Measurements from ENCODE around the gene FFAR1.

Gene FFAR1

DNA sequence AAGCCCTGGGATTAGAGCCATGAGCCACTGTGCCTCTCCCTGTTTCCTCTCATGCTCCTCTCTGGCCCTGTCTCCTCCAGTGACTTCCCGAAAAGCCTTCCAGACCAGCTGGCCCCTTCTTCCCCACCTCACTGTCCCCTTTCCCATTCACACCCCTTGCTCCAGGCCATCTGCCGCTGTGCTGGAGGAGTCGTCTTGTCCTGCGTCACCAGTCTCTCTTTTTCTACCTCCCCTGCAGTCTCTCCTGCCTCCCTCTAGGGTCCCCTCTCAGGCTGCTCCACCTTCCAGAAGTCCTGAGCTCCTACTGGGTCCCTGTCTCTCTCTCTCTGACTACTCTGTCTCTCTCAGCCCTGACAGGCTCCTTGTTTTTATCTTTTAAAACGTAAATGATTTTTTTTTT, 5.3 kb upstream of the FFAR1 start:
- no peak overlapping the region for H3K27ac Mint-ChIP-seq

GRCh38 chr19:35344511-35345031, 3.1 kb upstream of the FFAR1 start:
- Mint-ChIP-seq H3K27ac (no peak overlapping the region), H3K27me3 (ENCODE audit: low read depth) (peaks cover 18% of the 10 kb centered on the region), H3K36me3 (ENCODE audit: low read depth) (no peaks in the 10 kb centered on the region), H3K9me3 (no peaks in the 10 kb centered on the region), H3K4me1 (ENCODE audit: low read depth) (peaks cover 32% of the 10 kb centered on the region), H3K4me3 (no peak overlapping the region)

More for the DNA sequence above, 5.3 kb upstream of the FFAR1 start:
- H3K4me3 Mint-ChIP-seq = no peak overlapping the region
- no peaks in the 10 kb centered on the region for H3K9me3 Mint-ChIP-seq
- peaks cover 19% of the 10 kb centered on the region for H3K4me1 Mint-ChIP-seq (ENCODE audit: low read depth)
- no peaks in the 10 kb centered on the region for H3K36me3 Mint-ChIP-seq (ENCODE audit: low read depth)
- peaks cover 18% of the 10 kb centered on the region for H3K27me3 Mint-ChIP-seq (ENCODE audit: low read depth)

GRCh38 chr19:35345671-35346111, 2.0 kb upstream of the FFAR1 start:
- Mint-ChIP-seq H3K4me3 (no peak overlapping the region), H3K4me1 (ENCODE audit: low read depth) (peaks cover 34% of the 10 kb centered on the region), H3K9me3 (no peaks in the 10 kb centered on the region), H3K27ac (peak overlapping the region; percentile 53), H3K36me3 (ENCODE audit: low read depth) (no peaks in the 10 kb centered on the region), H3K27me3 (ENCODE audit: low read depth) (peaks cover 18% of the 10 kb centered on the region)

- no peaks in the 10 kb centered on the region for H3K36me3 Mint-ChIP-seq (ENCODE audit: low read depth)
- H3K4me3 Mint-ChIP-seq = peak overlapping the region; percentile 67
- peaks cover 18% of the 10 kb centered on the region for H3K27me3 Mint-ChIP-seq (ENCODE audit: low read depth)
- no peaks in the 10 kb centered on the region for H3K9me3 Mint-ChIP-seq
- peak overlapping the region; percentile 78 for H3K27ac Mint-ChIP-seq
- H3K4me1 Mint-ChIP-seq (ENCODE audit: low read depth) = peaks cover 34% of the 10 kb centered on the region
Observed at GRCh38 chr19:35346193-35347052, 1.3 kb upstream of the FFAR1 start.

DNA sequence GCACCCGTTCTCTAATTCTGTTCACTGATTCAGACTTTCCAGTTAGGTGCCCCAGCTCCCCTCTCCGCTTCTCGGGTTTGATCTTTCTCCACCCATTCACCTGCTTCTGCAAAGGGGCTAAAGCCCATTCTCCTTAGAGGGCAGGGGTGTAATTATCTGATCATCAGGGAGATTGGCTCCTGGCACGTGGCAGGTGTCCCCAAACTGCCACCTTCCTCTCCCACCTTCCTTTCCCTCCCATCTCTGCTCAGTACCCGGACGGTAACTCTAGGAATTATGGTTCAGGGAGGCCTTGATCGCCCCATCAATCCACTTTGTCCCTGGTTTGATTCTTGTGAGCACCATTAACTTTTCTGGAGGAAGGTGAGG, 212 bp downstream of the FFAR1 start:
- H3K27me3 Mint-ChIP-seq (ENCODE audit: low read depth) = peaks cover 13% of the 10 kb centered on the region
- H3K9me3 Mint-ChIP-seq = no peaks in the 10 kb centered on the region
- no peaks in the 10 kb centered on the region for H3K36me3 Mint-ChIP-seq (ENCODE audit: low read depth)
- peak overlapping the region; percentile 78 for H3K27ac Mint-ChIP-seq
- H3K4me1 Mint-ChIP-seq (ENCODE audit: low read depth) = peaks cover 38% of the 10 kb centered on the region
- peak overlapping the region; percentile 67 for H3K4me3 Mint-ChIP-seq

DNA sequence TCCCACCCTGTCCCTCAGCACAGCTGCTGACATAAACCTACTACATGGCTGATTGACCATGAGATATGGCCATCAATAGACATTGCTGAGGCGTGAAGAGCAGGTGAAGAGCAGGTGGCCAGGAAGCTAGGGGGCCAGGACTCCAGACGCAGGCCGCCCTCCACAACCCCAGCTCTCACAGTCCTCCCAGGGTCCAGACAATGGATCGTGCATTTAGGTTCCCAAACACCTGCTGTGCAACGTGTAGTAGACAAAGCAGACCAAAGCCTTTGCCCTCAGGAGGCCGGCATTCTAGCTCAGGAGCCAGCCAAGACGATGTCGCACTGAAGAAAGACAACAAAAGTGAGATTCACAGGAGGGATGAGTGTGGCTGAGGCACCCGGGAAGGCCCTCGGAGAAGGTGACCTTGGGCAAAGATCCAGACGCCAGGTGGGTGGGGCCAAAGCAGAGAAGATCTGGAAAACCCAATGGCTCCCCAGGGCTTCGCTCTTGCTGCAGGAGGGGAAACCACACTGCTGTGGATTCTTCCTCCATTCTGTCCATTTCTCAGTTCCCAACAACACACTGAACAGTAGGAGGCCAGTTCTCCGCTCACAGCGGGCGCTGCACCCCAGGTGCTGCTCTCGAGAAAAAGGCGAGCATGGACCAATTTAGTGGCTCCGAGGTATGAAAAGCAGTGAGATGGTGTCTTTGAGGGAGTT, 1.4 kb downstream of the FFAR1 start:
- H3K36me3 Mint-ChIP-seq (ENCODE audit: low read depth) = no peaks in the 10 kb centered on the region
- H3K27ac Mint-ChIP-seq = no peak overlapping the region
- H3K4me1 Mint-ChIP-seq (ENCODE audit: low read depth) = peaks cover 39% of the 10 kb centered on the region

DNA sequence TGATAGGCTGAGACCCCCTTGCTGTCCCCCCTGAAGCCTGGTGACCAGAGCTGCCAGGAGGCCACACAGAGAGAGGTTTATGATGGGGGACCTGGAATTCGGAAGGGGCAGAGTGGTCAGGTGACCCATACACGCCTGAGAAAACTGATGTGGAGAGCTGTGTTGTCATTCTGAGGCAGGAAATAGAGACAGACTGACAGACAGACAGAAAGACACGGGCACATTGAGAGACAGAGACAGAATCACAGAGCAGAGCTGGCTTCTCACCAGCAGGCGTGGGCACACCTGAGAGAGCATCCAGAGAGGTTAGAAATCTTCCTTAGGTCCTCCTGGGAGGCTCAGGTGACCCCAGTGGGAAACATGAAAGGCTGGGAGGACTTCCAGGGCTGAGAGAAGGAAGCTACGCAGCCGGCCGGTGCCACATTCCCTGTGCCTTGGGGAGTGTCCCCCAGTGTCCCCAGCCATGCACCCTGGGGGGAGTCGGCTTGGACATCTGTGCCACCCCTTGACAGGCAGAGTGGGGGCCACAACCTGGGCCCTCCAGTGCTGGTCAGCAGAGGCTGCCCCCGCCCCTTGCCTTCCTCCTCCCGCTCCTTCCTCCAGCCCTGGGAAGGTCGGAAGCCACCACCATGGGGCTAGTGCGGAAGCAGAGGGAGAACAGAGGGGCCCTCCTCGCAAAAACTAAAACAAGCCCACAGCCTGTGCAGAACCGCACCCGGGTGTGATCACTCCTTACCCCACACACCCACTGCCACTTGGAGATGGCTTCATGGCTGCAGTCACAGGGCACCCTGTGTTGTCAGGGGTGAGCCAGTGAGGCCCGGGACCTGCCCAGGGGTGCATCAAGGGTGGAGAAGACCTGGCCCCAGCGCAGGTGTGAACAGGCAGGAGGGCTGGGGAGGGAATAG, 2.2 kb downstream of the FFAR1 start:
- Mint-ChIP-seq H3K36me3 (ENCODE audit: low read depth) (no peaks in the 10 kb centered on the region), H3K27me3 (ENCODE audit: low read depth) (peaks cover 4% of the 10 kb centered on the region), H3K4me3 (no peak overlapping the region), H3K9me3 (no peaks in the 10 kb centered on the region), H3K4me1 (ENCODE audit: low read depth) (peaks cover 39% of the 10 kb centered on the region), H3K27ac (no peak overlapping the region)

More for the DNA sequence above, 1.4 kb downstream of the FFAR1 start:
- Mint-ChIP-seq H3K9me3 (no peaks in the 10 kb centered on the region), H3K27me3 (ENCODE audit: low read depth) (peaks cover 8% of the 10 kb centered on the region), H3K4me3 (no peak overlapping the region)

DNA sequence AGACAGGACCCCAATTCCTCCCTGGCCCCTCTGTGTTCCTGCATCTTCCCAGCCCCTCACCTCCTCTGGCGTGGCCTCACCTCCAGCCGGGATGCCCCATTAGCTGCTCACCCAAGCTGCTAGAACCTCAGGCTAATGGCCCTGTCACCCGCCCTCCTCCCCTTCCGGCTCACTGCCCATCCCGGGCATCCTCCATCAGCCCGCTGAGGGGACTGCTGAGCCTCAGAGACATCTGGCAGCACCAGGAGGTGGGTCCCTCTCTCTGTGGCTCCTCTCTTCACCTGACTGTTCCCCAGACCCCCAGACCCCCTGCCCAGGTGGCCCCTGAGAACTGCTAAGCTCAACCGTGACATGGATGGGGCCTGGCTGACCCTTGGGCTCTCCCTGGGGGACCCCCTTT, 2.9 kb downstream of the FFAR1 start:
- no peaks in the 10 kb centered on the region for H3K9me3 Mint-ChIP-seq
- no peak overlapping the region for H3K27ac Mint-ChIP-seq
- H3K27me3 Mint-ChIP-seq (ENCODE audit: low read depth) = peaks cover 3% of the 10 kb centered on the region
- H3K4me3 Mint-ChIP-seq = no peak overlapping the region
- H3K36me3 Mint-ChIP-seq (ENCODE audit: low read depth) = no peaks in the 10 kb centered on the region
- H3K4me1 Mint-ChIP-seq (ENCODE audit: low read depth) = peaks cover 38% of the 10 kb centered on the region

DNA sequence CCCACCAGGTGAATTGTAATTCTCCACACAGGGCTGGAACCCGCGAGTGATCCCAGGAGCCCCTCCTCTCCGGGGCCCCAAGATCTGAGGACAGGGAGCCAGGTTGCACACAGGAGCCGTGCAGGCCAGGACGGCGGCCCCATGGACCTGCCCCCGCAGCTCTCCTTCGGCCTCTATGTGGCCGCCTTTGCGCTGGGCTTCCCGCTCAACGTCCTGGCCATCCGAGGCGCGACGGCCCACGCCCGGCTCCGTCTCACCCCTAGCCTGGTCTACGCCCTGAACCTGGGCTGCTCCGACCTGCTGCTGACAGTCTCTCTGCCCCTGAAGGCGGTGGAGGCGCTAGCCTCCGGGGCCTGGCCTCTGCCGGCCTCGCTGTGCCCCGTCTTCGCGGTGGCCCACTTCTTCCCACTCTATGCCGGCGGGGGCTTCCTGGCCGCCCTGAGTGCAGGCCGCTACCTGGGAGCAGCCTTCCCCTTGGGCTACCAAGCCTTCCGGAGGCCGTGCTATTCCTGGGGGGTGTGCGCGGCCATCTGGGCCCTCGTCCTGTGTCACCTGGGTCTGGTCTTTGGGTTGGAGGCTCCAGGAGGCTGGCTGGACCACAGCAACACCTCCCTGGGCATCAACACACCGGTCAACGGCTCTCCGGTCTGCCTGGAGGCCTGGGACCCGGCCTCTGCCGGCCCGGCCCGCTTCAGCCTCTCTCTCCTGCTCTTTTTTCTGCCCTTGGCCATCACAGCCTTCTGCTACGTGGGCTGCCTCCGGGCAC, 3.9 kb downstream of the FFAR1 start:
- H3K36me3 Mint-ChIP-seq (ENCODE audit: low read depth) = no peaks in the 10 kb centered on the region
- H3K9me3 Mint-ChIP-seq = no peaks in the 10 kb centered on the region
- H3K27ac Mint-ChIP-seq = no peak overlapping the region
- H3K4me3 Mint-ChIP-seq = no peak overlapping the region
- peaks cover 30% of the 10 kb centered on the region for H3K4me1 Mint-ChIP-seq (ENCODE audit: low read depth)
- peaks cover 6% of the 10 kb centered on the region for H3K27me3 Mint-ChIP-seq (ENCODE audit: low read depth)

- Mint-ChIP-seq H3K27ac (no peak overlapping the region), H3K9me3 (no peaks in the 10 kb centered on the region), H3K4me1 (ENCODE audit: low read depth) (peaks cover 25% of the 10 kb centered on the region), H3K27me3 (ENCODE audit: low read depth) (peaks cover 6% of the 10 kb centered on the region), H3K36me3 (ENCODE audit: low read depth) (no peaks in the 10 kb centered on the region), H3K4me3 (no peak overlapping the region)
Observed at GRCh38 chr19:35352177-35352447, 4.4 kb downstream of the FFAR1 start.

- no peak overlapping the region for H3K4me3 Mint-ChIP-seq
- H3K9me3 Mint-ChIP-seq = no peaks in the 10 kb centered on the region
- peaks cover 21% of the 10 kb centered on the region for H3K4me1 Mint-ChIP-seq (ENCODE audit: low read depth)
- H3K27me3 Mint-ChIP-seq (ENCODE audit: low read depth) = peaks cover 6% of the 10 kb centered on the region
- no peak overlapping the region for H3K27ac Mint-ChIP-seq
- no peaks in the 10 kb centered on the region for H3K36me3 Mint-ChIP-seq (ENCODE audit: low read depth)
Observed at GRCh38 chr19:35352448-35353304, 5.0 kb downstream of the FFAR1 start.

DNA sequence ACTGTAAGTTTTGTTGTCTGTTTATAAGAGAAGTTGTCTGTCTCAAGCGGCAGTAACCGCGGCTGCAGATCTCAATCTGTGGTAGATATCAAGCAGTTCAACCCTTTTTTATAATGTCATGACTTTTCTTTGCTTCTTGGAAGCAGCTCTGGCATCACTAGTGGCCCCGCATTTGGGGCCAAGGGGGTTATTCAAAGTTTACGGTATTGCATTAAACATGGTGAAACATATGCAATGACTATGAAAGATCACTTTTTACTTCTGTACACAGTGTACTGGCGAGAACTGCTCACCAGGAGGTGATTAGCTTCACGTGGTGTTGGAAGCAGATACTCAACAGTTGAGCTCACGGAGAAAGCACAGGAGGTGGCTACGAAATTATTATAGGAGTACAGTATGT, 5.9 kb downstream of the FFAR1 start:
- Mint-ChIP-seq H3K4me3 (no peak overlapping the region), H3K27me3 (ENCODE audit: low read depth) (peaks cover 6% of the 10 kb centered on the region), H3K27ac (no peak overlapping the region), H3K4me1 (ENCODE audit: low read depth) (peaks cover 22% of the 10 kb centered on the region), H3K36me3 (ENCODE audit: low read depth) (no peaks in the 10 kb centered on the region), H3K9me3 (no peaks in the 10 kb centered on the region)

DNA sequence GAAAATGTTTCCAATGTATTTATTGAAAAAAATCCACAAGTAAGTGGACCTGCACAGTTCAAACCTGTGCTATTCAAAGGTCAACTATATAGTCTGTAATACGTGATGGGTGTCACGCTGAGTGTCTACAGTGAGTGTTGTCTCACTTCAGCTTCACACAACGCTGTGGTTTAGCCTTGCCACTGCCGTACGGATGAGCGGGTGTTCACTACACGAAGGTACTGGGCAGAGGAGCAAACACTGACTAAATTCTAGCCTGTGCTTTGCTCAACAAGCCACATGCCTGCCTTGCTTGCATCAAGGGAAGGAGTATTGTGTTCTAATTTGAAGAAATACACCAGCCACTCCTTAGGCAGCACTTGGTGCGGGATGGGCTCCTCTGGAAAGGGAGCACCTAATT, 7.2 kb downstream of the FFAR1 start:
- Mint-ChIP-seq H3K4me1 (ENCODE audit: low read depth) (peaks cover 15% of the 10 kb centered on the region), H3K27me3 (ENCODE audit: low read depth) (peaks cover 6% of the 10 kb centered on the region), H3K4me3 (no peak overlapping the region), H3K9me3 (no peaks in the 10 kb centered on the region), H3K27ac (no peak overlapping the region), H3K36me3 (ENCODE audit: low read depth) (no peaks in the 10 kb centered on the region)
